Lung (tissue), 12 donors: Measurements from ENCODE around the gene PLAAT4. TPM values are rescaled to one million over a fixed set of nuclear protein-coding genes. Genes with fewer than 3 reads are reported as not detected.
"Not testable (repeated sequence)": the region's sequence is repeated elsewhere in the genome, so short reads cannot be mapped to it uniquely, and the experiment has no call there.

Source experiments
- ATAC-seq: fragments of 200-7000 bp; cut with Tn5 transposase; one replicate; pipeline ENCODE4 v1.9.1; 2020; ENCODE audit warnings: moderate number of reproducible peaks; ENCODE audit not compliant: insufficient read depth, low FRiP score
- DNase-seq, 3 donors: peaks; one replicate each; pipeline ENCODE4 v3.0.0-alpha.2; 2013 to 2017
- H3K27ac ChIP-seq, 2 donors: one replicate each; pipeline ENCODE4 v1.5.1; 2013; ENCODE audit warnings: mild to moderate bottlenecking in 2 of 2, moderate library complexity in 2 of 2, control low read depth in 1 of 2, inconsistent platforms in 1 of 2, low read depth in 1 of 2, low read length in 1 of 2
- H3K27me3 ChIP-seq, 3 donors: one replicate each; pipeline ENCODE4 v1.5.1; 2013; ENCODE audit warnings: low read length in 2 of 3; ENCODE audit not compliant: control insufficient read depth in 3 of 3, insufficient read depth in 3 of 3
- H3K36me3 ChIP-seq, 4 donors: one replicate each; pipeline ENCODE4 v1.5.1; 2013; ENCODE audit warnings: low read length in 4 of 4, mild to moderate bottlenecking in 1 of 4, moderate library complexity in 1 of 4; ENCODE audit not compliant: control insufficient read depth in 4 of 4, insufficient read depth in 4 of 4
- H3K4me1 ChIP-seq, 5 donors: one replicate each; pipeline ENCODE4 v1.5.1; 2013; ENCODE audit warnings: low read length in 5 of 5, mild to moderate bottlenecking in 2 of 5, moderate library complexity in 1 of 5; ENCODE audit not compliant: control insufficient read depth in 5 of 5, insufficient read depth in 5 of 5
- H3K4me3 ChIP-seq: one replicate; pipeline ENCODE4 v1.5.1; 2013; ENCODE audit warnings: mild to moderate bottlenecking, control low read depth, moderate library complexity
- H3K9ac ChIP-seq, 2 donors: one replicate each; pipeline ENCODE4 v1.5.1; 2013; ENCODE audit warnings: low read length in 2 of 2, control low read depth in 1 of 2; ENCODE audit not compliant: insufficient read depth in 1 of 2
- H3K9me3 ChIP-seq, 4 donors: one replicate each; pipeline ENCODE4 v1.5.1; 2013; ENCODE audit warnings: low read length in 3 of 4, mild to moderate bottlenecking in 1 of 4, moderate library complexity in 1 of 4; ENCODE audit not compliant: control insufficient read depth in 4 of 4, insufficient read depth in 3 of 4
- CTCF ChIP-seq: IDR thresholded peaks from 2 replicates; pipeline ENCODE4 v1.5.1; 2012; ENCODE audit warnings: mild to moderate bottlenecking; ENCODE audit errors: control extremely low read depth, extremely low read depth
- WGBS, 2 donors: extraction: QIAGEN DNeasy Blood & Tissue Kit; methylation state at CpG; one replicate each; pipeline ENCODE4 v1.1.7; 2013; 5-methylcytosine and 5-hydroxymethylcytosine counted together
- polyA plus RNA-seq, 2 donors: library from polyadenylated mRNA; stranded (reverse); fragments of 200-250 nt; gene quantifications; one replicate each; pipeline ENCODE4 v1.2.1, GENCODE V29; 2013
- total RNA-seq, 2 donors: library from RNA; depleted of rRNA in 1 of 2; stranded (reverse); fragments of >200 nt in 1 of 2; gene quantifications; one replicate each; pipeline ENCODE4 v1.2.1, GENCODE V29; 2014 to 2021
- donor health status: control.
- donor health status: control.
- donor health status: Bipolar disorder and iron deficiency.
- donor health status: healthy.
- donor health status: DM: yes; HTN: yes; CAD: no.

PLAAT4 gene
- total and polyA plus RNA-seq, 4 donors, result 49.7 to 336 (median 148) TPM

- H3K9ac ChIP-seq, result no peak overlapping the region
- H3K4me1 ChIP-seq, result peaks cover 0 to 8% (median 0%) of the 10 kb centered on the region in 5 donors
- H3K9me3 ChIP-seq, result no peaks in the 10 kb centered on the region
- H3K4me3 ChIP-seq, result no peak overlapping the region
- ATAC-seq (no peak), DNase-seq (no peak)
- TF ChIP-seq CTCF, result no peak
- WGBS, 2 donors, result 91 to 92% methylated on average over 2 of the region's 2 CpGs
- H3K27ac ChIP-seq, result no peak overlapping the region
- peaks cover 0 to 26% (median 1%) of the 10 kb centered on the region in 4 donors for H3K36me3 ChIP-seq
- no peaks in the 10 kb centered on the region for H3K27me3 ChIP-seq
These were observed 7.1 kb downstream of the PLAAT4 start for GRCh38 chr11:63543711-63544110.

GRCh38 chr11:63547061-63547460, 10.5 kb downstream of the PLAAT4 start:
- Histone ChIP-seq H3K9ac (no peak overlapping the region), H3K36me3 (peaks cover 0 to 22% (median 1%) of the 10 kb centered on the region in 4 donors), H3K4me3 (no peak overlapping the region), H3K27me3 (no peaks in the 10 kb centered on the region), H3K9me3 (no peaks in the 10 kb centered on the region), H3K27ac (no peak overlapping the region), H3K4me1 (peaks cover 0 to 3% (median 0%) of the 10 kb centered on the region in 5 donors)
- no peak for TF ChIP-seq CTCF
- 88 to 97% methylated on average over 1 of the region's 1 CpG for WGBS, 2 donors
- DNase-seq (no peak), ATAC-seq (no peak)

- no peak overlapping the region for H3K27ac ChIP-seq
- ATAC-seq (no peak), DNase-seq (no peak)
- peaks cover 0 to 22% (median 1%) of the 10 kb centered on the region in 4 donors for H3K36me3 ChIP-seq
- H3K9me3 ChIP-seq, result no peaks in the 10 kb centered on the region
- no peak for TF ChIP-seq CTCF
- no peak overlapping the region for H3K4me3 ChIP-seq
- WGBS, 2 donors, result 86 to 96% methylated on average over 4 of the region's 4 CpGs
- no peak overlapping the region for H3K9ac ChIP-seq
- no peaks in the 10 kb centered on the region for H3K27me3 ChIP-seq
- peaks cover 0 to 2% (median 0%) of the 10 kb centered on the region in 5 donors for H3K4me1 ChIP-seq
These were observed 11.6 kb downstream of the PLAAT4 start for GRCh38 chr11:63548178-63548577.

GRCh38 chr11:63549411-63549810, 12.8 kb downstream of the PLAAT4 start:
- ATAC-seq (no peak), DNase-seq (no peak)
- no peak for TF ChIP-seq CTCF
- H3K4me3 ChIP-seq, result no peak overlapping the region
- no peaks in the 10 kb centered on the region for H3K27me3 ChIP-seq
- WGBS, 2 donors, result 90 to 91% methylated on average over 4 of the region's 4 CpGs
- no peak overlapping the region for H3K9ac ChIP-seq
- peaks cover 0 to 2% (median 0%) of the 10 kb centered on the region in 5 donors for H3K4me1 ChIP-seq
- no peak overlapping the region for H3K27ac ChIP-seq
- H3K36me3 ChIP-seq, result peaks cover 0 to 22% (median 1%) of the 10 kb centered on the region in 4 donors
- no peaks in the 10 kb centered on the region for H3K9me3 ChIP-seq

- not testable (repeated sequence) for ATAC-seq, H3K9me3 ChIP-seq, DNase-seq, H3K4me1 ChIP-seq, H3K4me3 ChIP-seq, H3K27ac ChIP-seq, H3K27me3 ChIP-seq, H3K9ac ChIP-seq
- WGBS, 2 donors, result 91 to 95% methylated on average over 22 to 31 of the region's 31 CpGs
- H3K36me3 ChIP-seq, result peaks cover 0 to 15% (median 1%) of the 10 kb centered on the region in 4 donors
These were observed 13.6 kb downstream of the PLAAT4 start for GRCh38 chr11:63550156-63550700.
